SJSA1 (cell line): Measurements from ENCODE around the gene MARS1. TPM values are rescaled to one million over a fixed set of nuclear protein-coding genes. Genes with fewer than 3 reads are reported as not detected.
A peak's percentile ranks its signal among the peaks of the same experiment; 100 is the strongest.
"Not testable (repeated sequence)": the region's sequence is repeated elsewhere in the genome, so short reads cannot be mapped to it uniquely, and the experiment has no call there.

Experiments
- DNase-seq, 2 experiments: peaks; one replicate each; pipeline ENCODE4 v3.0.0-alpha.2; 2015 to 2020; ENCODE audit warnings: low spot score in 2 of 2, low read depth in 1 of 2
- H3K27ac ChIP-seq: fragments of 250-450 bp; sonication (Bioruptor Pico); 2 replicates; pipeline ENCODE4 v1.5.1; 2020; ENCODE audit warnings: mild to moderate bottlenecking, moderate library complexity
- H3K27me3 ChIP-seq: fragments of 250-450 bp; sonication (Bioruptor Pico); replicated peaks from 2 replicates; pipeline ENCODE4 v1.5.1; 2020; ENCODE audit warnings: mild to moderate bottlenecking, moderate library complexity
- H3K36me3 ChIP-seq: fragments of 250-450 bp; sonication (Bioruptor Pico); 2 replicates; pipeline ENCODE4 v1.5.1; 2020; ENCODE audit warnings: mild to moderate bottlenecking
- H3K4me1 ChIP-seq: fragments of 250-450 bp; sonication (Bioruptor Pico); replicated peaks from 2 replicates; pipeline ENCODE4 v1.6.1; 2021; ENCODE audit warnings: mild to moderate bottlenecking
- H3K4me3 ChIP-seq: fragments of 250-450 bp; sonication (Bioruptor Pico); 2 replicates; pipeline ENCODE4 v1.5.1; 2020; ENCODE audit warnings: mild to moderate bottlenecking
- H3K9me3 ChIP-seq: fragments of 250-450 bp; sonication (Bioruptor Pico); replicated peaks from 2 replicates; pipeline ENCODE4 v1.5.1; 2020; ENCODE audit warnings: mild to moderate bottlenecking
- total RNA-seq: library from RNA; depleted of rRNA; stranded (reverse); fragments of >200 nt; shearing (Covaris generic); gene quantifications from 2 replicates; pipeline ENCODE4 v1.2.3, GENCODE V29; 2014

MARS1 gene
- total RNA-seq, 1 experiment from 2014 or later: 3,352 TPM

- no peak overlapping the region for H3K4me3 ChIP-seq
- H3K27ac ChIP-seq: no peak overlapping the region
- no peaks in the 10 kb centered on the region for H3K9me3 ChIP-seq
- DNase-seq: peak in 1 of 2 experiments; percentile 93
- H3K27me3 ChIP-seq: no peaks in the 10 kb centered on the region
- H3K4me1 ChIP-seq: peaks cover 29% of the 10 kb centered on the region
- peaks cover 100% of the 10 kb centered on the region for H3K36me3 ChIP-seq
Measured at GRCh38 chr12:57514720-57515407, 27.0 kb downstream of the MARS1 start.

GRCh38 chr12:57515408-57515933 is 27.6 kb downstream of the MARS1 start:
- no peaks in the 10 kb centered on the region for H3K27me3 ChIP-seq
- H3K4me3 ChIP-seq: no peak overlapping the region
- DNase-seq: no peak
- no peak overlapping the region for H3K27ac ChIP-seq
- H3K36me3 ChIP-seq: peaks cover 98% of the 10 kb centered on the region
- H3K4me1 ChIP-seq: peaks cover 29% of the 10 kb centered on the region
- H3K9me3 ChIP-seq: no peaks in the 10 kb centered on the region

GRCh38 chr12:57515934-57516541 is 28.2 kb downstream of the MARS1 start:
- no peaks in the 10 kb centered on the region for H3K27me3 ChIP-seq
- peak in 1 of 2 experiments; percentile 92 for DNase-seq
- peaks cover 93% of the 10 kb centered on the region for H3K36me3 ChIP-seq
- no peak overlapping the region for H3K27ac ChIP-seq
- H3K4me1 ChIP-seq: peaks cover 33% of the 10 kb centered on the region
- no peaks in the 10 kb centered on the region for H3K9me3 ChIP-seq
- H3K4me3 ChIP-seq: no peak overlapping the region

- no peak overlapping the region for H3K4me3 ChIP-seq
- peaks cover 86% of the 10 kb centered on the region for H3K36me3 ChIP-seq
- H3K9me3 ChIP-seq: no peaks in the 10 kb centered on the region
- H3K4me1 ChIP-seq: peaks cover 39% of the 10 kb centered on the region
- H3K27ac ChIP-seq: no peak overlapping the region
- peak in 1 of 2 experiments; percentile 95 for DNase-seq
- H3K27me3 ChIP-seq: no peaks in the 10 kb centered on the region
Measured at GRCh38 chr12:57516617-57517153, 28.8 kb downstream of the MARS1 start.

- no peaks in the 10 kb centered on the region for H3K27me3 ChIP-seq
- no peak overlapping the region for H3K27ac ChIP-seq
- peaks cover 44% of the 10 kb centered on the region for H3K4me1 ChIP-seq
- H3K9me3 ChIP-seq: no peaks in the 10 kb centered on the region
- peak in 1 of 2 experiments; percentile 98 for DNase-seq
- peaks cover 81% of the 10 kb centered on the region for H3K36me3 ChIP-seq
- H3K4me3 ChIP-seq: no peak overlapping the region
Measured at GRCh38 chr12:57517187-57517586, 29.3 kb downstream of the MARS1 start.

- not testable (repeated sequence) for H3K27me3 ChIP-seq, H3K4me3 ChIP-seq, H3K9me3 ChIP-seq
- Histone ChIP-seq H3K36me3 (peaks cover 76% of the 10 kb centered on the region), H3K4me1 (peaks cover 47% of the 10 kb centered on the region), H3K27ac (peak overlapping the region; percentile 0)
- DNase-seq: peak; percentile 79 to 89
Measured at GRCh38 chr12:57517718-57518117, 29.9 kb downstream of the MARS1 start.

GRCh38 chr12:57518176-57518919 is 30.5 kb downstream of the MARS1 start:
- Histone ChIP-seq H3K27ac (peak overlapping the region; percentile 0), H3K4me1 (peaks cover 49% of the 10 kb centered on the region), H3K4me3 (peak overlapping the region; percentile 60), H3K9me3 (no peaks in the 10 kb centered on the region), H3K36me3 (peaks cover 73% of the 10 kb centered on the region), H3K27me3 (no peaks in the 10 kb centered on the region)
- peak; percentile 77 to 82 for DNase-seq

GRCh38 chr12:57518920-57519795 is 31.3 kb downstream of the MARS1 start:
- DNase-seq: peak in 1 of 2 experiments; percentile 86
- H3K36me3 ChIP-seq: peaks cover 73% of the 10 kb centered on the region
- no peaks in the 10 kb centered on the region for H3K9me3 ChIP-seq
- H3K4me3 ChIP-seq: peak overlapping the region; percentile 60
- H3K27ac ChIP-seq: peak overlapping the region; percentile 76
- H3K27me3 ChIP-seq: no peaks in the 10 kb centered on the region
- peaks cover 58% of the 10 kb centered on the region for H3K4me1 ChIP-seq

GRCh38 chr12:57519796-57520052 is 31.9 kb downstream of the MARS1 start:
- H3K36me3 ChIP-seq: peaks cover 73% of the 10 kb centered on the region
- H3K9me3 ChIP-seq: no peaks in the 10 kb centered on the region
- peak overlapping the region; percentile 76 for H3K27ac ChIP-seq
- H3K27me3 ChIP-seq: no peaks in the 10 kb centered on the region
- H3K4me1 ChIP-seq: peaks cover 63% of the 10 kb centered on the region
- H3K4me3 ChIP-seq: peak overlapping the region; percentile 60
- no peak for DNase-seq

GRCh38 chr12:57520053-57520818 is 32.4 kb downstream of the MARS1 start, which contains the start of gene DDIT3:
DDIT3 (minus strand) TSS chr12:57520514; CDS start chr12:57517406, 3,108 bp downstream.
- no peak for DNase-seq
- Histone ChIP-seq H3K27me3 (no peaks in the 10 kb centered on the region), H3K36me3 (peaks cover 73% of the 10 kb centered on the region), H3K4me3 (peak within 1 kb of the TSS; percentile 60), H3K27ac (peak within 1 kb of the TSS; percentile 95), H3K4me1 (peaks cover 66% of the 10 kb centered on the region), H3K9me3 (no peaks in the 10 kb centered on the region)

- no peaks in the 10 kb centered on the region for H3K9me3 ChIP-seq
- no peaks in the 10 kb centered on the region for H3K27me3 ChIP-seq
- peaks cover 66% of the 10 kb centered on the region for H3K4me1 ChIP-seq
- peaks cover 73% of the 10 kb centered on the region for H3K36me3 ChIP-seq
- peak overlapping the region; percentile 51 for H3K4me3 ChIP-seq
- no peak for DNase-seq
- H3K27ac ChIP-seq: peak overlapping the region; percentile 95
Measured at GRCh38 chr12:57521525-57522010, 33.7 kb downstream of the MARS1 start.
